Tibial nerve (tissue), 4 donors: ENCODE data around the gene CR1L.

Experiments used
- EP300 ChIP-seq, 2 donors: sonication (generic); formaldehyde crosslinking; IDR thresholded peaks; one replicate each; pipeline ENCODE4 v1.6.1; 2017; ENCODE audit warnings: antibody characterized with exemption in 2 of 2, mild to moderate bottlenecking in 1 of 2
- POLR2A ChIP-seq, 2 donors: fragments of 450-650 bp; IDR thresholded peaks; one replicate each; pipeline ENCODE4 v1.6.1; 2017; ENCODE audit warnings: antibody characterized with exemption in 2 of 2, mild to moderate bottlenecking in 2 of 2, moderate library complexity in 2 of 2
- TF ChIP-seq, protein P1 (sequence below), 5 experiments: fragments of 200-600 bp in 3 of 5; fragments of 450-650 bp in 2 of 5; sonication (generic) in 3 of 5; IDR thresholded peaks; one replicate each; pipeline ENCODE4 v1.5.1; 2016 to 2019; ENCODE audit warnings: antibody characterized with exemption in 5 of 5, mild to moderate bottlenecking in 3 of 5, moderate library complexity in 2 of 5

- TF ChIP-seq POLR2A (IDR thresholded peaks at IDR 0.05) (no peak), EP300 (IDR thresholded peaks at IDR 0.05) (no peak)
- TF ChIP-seq, protein P1, sequence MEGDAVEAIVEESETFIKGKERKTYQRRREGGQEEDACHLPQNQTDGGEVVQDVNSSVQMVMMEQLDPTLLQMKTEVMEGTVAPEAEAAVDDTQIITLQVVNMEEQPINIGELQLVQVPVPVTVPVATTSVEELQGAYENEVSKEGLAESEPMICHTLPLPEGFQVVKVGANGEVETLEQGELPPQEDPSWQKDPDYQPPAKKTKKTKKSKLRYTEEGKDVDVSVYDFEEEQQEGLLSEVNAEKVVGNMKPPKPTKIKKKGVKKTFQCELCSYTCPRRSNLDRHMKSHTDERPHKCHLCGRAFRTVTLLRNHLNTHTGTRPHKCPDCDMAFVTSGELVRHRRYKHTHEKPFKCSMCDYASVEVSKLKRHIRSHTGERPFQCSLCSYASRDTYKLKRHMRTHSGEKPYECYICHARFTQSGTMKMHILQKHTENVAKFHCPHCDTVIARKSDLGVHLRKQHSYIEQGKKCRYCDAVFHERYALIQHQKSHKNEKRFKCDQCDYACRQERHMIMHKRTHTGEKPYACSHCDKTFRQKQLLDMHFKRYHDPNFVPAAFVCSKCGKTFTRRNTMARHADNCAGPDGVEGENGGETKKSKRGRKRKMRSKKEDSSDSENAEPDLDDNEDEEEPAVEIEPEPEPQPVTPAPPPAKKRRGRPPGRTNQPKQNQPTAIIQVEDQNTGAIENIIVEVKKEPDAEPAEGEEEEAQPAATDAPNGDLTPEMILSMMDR (IDR thresholded peaks at IDR 0.05) = no peak
Measured at GRCh38 chr1:207666342-207666741, 21.4 kb downstream of the CR1L start.
